Skeletal muscle cell (primary cell): ENCODE results near the gene CCL25.

Experiments
- DNase-seq: peaks from one replicate; pipeline ENCODE4 v3.0.0-alpha.2; 2010; ENCODE audit warnings: low read depth
- H3K4me3 ChIP-seq: 2 replicates; pipeline ENCODE4 v1.5.1; 2011; ENCODE audit warnings: low read depth, mild to moderate bottlenecking, control low read depth, low read length, moderate library complexity

The CCL25 gene

GRCh38 chr19:8105471-8105870 is 52.9 kb downstream of the CCL25 start:
- no peak for DNase-seq

DNA sequence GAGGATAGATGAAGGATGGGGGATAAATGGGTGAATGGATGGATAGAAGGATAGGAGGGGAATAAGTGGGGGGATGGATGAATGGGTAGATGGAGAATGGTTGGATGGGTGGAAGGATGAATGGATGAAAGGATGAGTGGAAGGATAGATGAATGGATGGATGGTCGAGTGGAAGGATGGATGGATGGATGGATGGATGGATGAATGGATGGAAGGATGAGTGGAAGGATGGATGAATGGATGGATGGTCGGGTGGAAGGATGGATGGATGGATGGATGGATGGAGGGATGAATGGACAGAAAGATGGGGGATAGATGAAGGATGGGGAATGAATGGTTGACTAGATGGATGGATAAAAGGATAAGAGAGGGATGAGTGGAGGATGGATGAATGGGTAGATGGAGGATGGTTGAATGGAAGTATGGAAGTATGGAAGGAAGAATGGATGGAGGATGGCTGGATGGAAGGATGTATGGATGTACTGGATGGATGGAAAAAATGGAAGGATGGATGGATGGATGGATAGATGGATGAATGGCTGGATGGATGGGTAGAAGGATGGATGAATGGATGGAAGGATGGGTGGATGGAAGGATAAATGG is 54.8 kb downstream of the CCL25 start:
- H3K4me3 ChIP-seq: no peak overlapping the region
- DNase-seq: no peak

More at GRCh38 chr19:8105471-8105870, 52.9 kb downstream of the CCL25 start:
- H3K4me3 ChIP-seq: no peak overlapping the region

- DNase-seq: no peak
- no peak overlapping the region for H3K4me3 ChIP-seq
Observed at GRCh38 chr19:8108560-8109445, 56.2 kb downstream of the CCL25 start.

GRCh38 chr19:8109455-8109854 is 56.9 kb downstream of the CCL25 start:
- no peak overlapping the region for H3K4me3 ChIP-seq
- no peak for DNase-seq

DNA sequence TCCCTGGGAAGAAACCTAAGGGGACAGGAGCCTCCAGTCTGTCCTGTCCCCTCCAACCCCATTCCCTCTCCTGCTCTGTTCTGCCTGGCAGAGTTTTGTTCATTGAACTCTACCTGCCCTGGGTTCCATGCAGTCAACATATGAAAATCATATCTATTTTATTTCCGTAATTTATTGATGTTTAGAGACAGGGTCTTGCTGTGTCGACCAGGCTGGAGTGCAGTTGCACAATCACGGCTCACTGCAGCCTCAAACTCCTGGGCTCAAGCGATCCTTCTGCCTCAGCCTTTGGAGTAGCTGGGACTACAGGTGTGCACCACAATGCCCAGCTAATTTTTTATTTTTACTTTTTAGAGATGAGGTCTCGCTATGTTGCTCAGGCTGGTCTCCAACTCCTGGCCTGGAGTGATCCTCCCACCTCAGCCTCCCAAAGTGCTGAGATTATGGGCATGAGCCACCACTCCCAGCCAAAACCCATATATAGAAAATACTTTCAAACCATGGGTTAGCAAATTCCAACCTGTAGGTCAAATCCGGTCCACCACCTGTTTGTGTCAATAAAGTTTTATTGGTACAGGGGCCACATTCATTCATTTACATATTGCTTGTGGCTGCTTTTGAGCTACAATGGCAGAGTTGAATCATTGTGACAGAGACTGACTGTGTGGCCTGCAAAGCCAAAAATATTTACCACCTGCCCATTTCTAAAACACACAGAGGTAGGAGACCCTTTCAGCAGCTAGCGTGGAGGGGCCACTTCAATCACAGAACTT is 57.5 kb downstream of the CCL25 start:
- H3K4me3 ChIP-seq: no peak overlapping the region
- no peak for DNase-seq

GRCh38 chr19:8110931-8111330 is 58.4 kb downstream of the CCL25 start:
- no peak overlapping the region for H3K4me3 ChIP-seq
- DNase-seq: no peak

DNA sequence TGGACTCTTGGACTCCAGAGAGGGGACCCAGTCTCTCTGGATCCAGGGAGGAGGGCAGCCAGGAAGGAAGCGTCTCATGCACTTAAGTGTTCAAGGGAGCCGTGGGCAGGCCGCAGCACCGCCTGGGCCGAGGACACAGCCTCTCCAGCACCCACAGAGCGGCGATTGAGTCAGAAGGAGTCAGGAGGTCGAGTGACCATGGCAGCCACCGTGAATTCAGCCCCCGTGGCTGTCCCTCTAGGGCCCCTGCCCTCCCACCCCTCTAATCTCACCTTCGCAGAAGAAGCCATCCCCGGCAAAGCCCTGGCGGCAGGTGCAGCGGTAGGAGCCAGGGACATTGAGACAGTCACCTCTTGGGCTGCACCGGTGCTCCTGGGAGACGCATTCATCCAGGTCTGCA is 58.8 kb downstream of the CCL25 start:
- no peak for DNase-seq
- no peak overlapping the region for H3K4me3 ChIP-seq
